PC-3 (cell line): ENCODE data around the gene CYB5R4.

Source experiments
- CTCF ChIP-seq: fragments of 300-600 bp; sonication (generic); conservative IDR thresholded peaks from 2 replicates; pipeline ENCODE4 v1.5.1; 2017; ENCODE audit warnings: antibody characterized with exemption, low read depth, mild to moderate bottlenecking, low read length
- EZH2phosphoT487 ChIP-seq: fragments of 300-600 bp; sonication (generic); IDR thresholded peaks from 2 replicates; pipeline ENCODE4 v1.6.1; 2018; ENCODE audit warnings: mild to moderate bottlenecking, antibody characterized with exemption, low read length, borderline replicate concordance

DNA sequence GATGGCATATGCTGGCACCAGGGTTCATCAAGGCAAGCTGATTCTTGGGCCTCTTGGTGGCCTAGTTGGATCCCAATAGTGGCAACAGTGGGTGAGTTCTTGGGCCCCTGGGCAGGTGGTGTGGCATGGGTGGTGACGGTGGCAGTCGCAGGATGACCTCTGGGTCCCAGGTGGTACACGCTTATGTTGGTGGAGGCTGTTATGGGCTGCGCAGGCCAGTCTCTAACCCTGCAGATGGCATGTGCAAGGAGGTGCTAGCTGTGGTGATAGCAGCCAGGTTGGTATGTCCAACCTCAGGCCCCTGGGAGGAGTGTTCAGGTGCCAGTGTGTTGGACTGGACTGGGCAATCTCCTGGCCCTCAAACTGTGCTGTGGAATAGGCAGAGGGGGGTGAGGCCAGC is 46.2 kb downstream of the CYB5R4 start:
- TF ChIP-seq CTCF (no peak), EZH2phosphoT487 (no peak)
